GM19025 (cell line): ENCODE data around the gene OR4X2.
"Not testable (repeated sequence)": the region's sequence is repeated elsewhere in the genome, so short reads cannot be mapped to it uniquely, and the experiment has no call there.

ENCODE experiments used
- ATAC-seq: cut with Tn5 transposase; IDR thresholded peaks from one replicate; pipeline ENCODE4 v1.9.1; 2021; ENCODE audit warnings: mild to moderate bottlenecking, low read depth, moderate library complexity; ENCODE audit not compliant: unreplicated experiment

OR4X2 gene, protein sequence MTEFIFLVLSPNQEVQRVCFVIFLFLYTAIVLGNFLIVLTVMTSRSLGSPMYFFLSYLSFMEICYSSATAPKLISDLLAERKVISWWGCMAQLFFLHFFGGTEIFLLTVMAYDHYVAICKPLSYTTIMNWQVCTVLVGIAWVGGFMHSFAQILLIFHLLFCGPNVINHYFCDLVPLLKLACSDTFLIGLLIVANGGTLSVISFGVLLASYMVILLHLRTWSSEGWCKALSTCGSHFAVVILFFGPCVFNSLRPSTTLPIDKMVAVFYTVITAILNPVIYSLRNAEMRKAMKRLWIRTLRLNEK

DNA sequence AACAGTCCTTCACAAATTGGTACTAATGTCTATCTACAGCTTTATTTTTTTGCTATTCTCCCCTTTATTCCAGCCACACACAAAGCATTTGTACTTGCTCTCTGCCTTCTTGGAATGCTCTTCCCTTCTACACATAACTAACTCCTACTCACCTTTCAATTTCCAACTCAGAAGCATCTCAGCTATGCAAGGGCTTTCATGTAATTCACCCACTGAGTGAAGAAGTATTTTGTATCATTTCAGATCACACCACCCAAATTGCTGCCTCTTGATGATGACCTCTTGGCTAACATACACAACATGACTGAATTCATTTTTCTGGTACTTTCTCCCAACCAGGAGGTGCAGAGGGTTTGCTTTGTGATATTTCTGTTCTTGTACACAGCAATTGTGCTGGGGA lies at the start of gene OR4X2:
OR4X2 (plus strand) TSS at position 301 of the 400 bp plus-strand sequence; CDS start at position 301, 0 bp downstream.
- ATAC-seq: no peak

DNA sequence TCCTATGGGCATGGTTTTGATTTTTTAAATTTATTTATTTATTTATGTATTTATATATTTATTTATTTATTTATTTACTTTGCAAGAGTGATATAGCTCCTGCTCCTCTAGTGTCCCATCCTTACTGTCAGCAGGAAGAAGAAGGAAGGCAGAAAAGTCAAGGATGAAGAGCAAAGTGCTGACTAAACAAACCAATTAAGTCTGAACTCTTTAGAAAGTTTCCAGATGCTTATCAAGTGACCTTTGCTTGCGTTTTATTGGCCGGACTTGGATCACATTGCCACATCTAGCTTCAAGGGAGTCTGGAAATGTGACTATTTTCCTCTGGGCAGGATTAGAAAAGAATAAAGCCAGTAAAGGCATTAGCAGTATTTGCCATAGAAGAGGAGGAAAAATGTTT lies 37.0 kb upstream of the OR4X2 start:
- ATAC-seq: no peak

DNA sequence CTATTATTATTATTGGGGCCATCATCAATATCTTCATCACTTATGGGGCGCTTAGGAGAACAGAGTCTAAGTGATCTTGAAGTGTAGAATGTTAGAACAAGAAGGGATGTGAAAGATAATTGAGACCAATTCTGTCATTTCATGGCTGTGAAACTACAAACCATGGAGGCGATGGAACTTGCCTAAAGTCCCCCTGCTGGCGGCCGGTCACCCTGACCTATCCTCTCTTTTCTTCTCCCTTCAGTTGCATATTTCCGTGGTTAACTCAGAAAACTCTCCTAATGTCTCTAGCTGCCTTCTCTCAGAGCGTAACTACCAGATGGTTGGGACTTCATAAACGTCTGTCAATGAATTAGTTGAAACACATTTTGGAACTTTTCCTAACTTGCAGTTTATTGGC lies 34.9 kb upstream of the OR4X2 start:
- no peak for ATAC-seq

DNA sequence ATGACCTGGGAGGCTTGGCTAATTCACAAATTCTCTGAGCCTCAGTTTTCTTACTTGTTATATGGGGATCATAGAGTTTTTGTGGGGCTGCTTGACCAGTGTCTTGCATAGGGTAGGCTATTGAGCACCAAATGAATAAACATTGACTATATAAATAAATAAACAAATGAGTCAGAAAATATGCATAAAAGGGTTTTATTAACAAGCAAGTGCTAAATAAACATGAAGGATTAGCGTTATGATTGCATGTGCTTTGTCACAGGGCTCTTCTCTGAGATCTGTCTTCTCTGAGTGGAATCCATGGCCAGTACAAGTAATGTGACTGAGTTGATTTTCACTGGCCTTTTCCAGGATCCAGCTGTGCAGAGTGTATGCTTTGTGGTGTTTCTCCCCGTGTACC lies 28.4 kb upstream of the OR4X2 start, which contains the start of gene OR4B1:
OR4B1 (plus strand) TSS at position 301 of the 400 bp plus-strand sequence; CDS start at position 301, 0 bp downstream.
- no peak for ATAC-seq

DNA sequence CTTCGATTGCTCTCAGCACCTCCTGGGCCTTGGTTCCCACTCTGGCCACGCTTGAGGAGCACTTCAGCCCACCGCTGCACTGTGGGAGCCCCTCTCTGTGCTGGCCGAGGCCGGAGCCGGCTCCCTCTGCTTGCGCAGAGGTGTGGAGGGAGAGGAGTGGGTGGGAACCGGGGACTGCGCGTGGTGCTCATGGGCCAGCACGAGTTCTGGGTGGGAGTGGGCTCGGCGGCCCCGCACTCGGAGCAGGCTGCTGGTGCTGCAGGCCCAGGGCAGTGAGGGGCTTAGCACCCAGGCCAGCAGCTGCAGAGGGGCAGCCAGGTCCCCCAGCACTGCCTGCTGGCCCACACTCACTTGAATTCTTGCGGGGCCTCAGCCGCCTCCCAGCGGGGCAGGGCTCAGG lies 16.1 kb upstream of the OR4X2 start:
- no peak for ATAC-seq

DNA sequence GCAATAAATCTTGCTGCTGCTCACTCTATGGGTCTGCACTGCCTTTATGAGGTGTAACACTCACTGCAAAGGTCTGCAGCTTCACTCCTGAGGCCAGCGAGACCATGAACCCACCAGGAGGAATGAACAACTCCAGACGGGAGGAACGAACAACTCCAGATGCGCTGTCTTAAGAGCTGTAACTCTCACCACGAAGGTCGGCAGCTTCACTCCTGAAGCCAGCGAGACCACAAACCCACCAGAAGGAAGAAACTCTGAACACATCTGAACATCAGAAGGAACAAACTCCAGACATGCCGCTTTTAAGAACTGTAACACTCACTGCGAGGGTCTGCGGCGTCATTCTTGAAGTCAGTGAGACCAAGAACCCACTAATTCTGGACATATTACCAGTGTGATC lies 14.8 kb upstream of the OR4X2 start:
- ATAC-seq: not testable (repeated sequence)

DNA sequence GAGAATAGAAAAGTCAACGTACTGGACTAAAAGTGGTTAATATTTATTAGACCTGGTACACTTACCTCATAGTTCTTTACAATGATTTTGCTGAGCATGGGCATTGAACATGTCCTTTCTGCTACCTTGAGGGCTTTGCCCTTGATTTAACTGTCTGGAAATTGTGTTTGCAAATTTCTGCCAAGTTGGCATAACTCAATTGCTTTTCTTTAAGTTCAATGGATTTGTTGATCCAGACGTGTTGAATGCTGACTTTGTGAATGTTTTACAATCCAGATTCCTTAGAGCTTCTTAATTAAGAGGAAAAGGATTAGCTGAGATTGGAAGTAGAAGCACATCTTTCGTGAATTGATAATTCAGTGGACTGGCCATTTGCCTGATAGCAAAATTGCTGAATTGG lies 7.2 kb upstream of the OR4X2 start:
- no peak for ATAC-seq

DNA sequence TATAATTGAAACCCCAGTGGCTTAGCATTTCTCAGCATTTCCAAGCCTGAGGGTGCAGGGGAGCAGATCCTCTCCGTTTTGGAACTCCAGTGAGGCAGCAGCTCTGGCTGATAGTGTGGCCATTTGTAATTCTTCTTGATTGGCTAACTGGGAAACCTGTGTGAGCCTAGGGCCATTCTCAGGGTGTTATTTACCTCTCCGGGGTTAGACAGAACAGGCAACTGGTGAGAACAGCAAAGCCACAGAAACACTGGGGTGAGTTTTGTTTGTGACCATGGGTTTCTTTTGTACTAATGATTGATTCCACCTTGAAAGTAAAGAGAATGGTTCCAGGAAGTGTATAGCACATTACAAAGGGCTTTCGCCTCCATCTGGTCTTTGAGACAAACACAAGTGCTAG lies 2.4 kb upstream of the OR4X2 start:
- ATAC-seq: no peak

DNA sequence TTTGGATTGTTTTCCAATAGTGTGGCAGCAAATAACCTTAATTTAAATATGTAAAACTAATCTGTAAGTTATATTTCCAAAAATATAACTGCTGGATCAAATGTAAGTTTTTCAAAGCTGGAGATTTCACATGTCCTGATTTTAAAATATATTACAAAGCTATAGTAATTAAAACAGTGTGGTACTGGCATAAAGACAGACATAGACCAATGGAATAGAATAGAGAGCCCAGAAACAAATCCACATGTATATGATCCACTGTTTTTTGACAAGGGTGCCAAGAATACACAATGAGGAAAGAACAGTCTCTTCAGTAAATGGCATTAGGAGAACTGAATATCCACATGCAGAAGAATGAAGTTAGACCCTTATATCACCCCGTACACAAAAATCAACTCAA lies 4.0 kb downstream of the OR4X2 start:
- no peak for ATAC-seq

DNA sequence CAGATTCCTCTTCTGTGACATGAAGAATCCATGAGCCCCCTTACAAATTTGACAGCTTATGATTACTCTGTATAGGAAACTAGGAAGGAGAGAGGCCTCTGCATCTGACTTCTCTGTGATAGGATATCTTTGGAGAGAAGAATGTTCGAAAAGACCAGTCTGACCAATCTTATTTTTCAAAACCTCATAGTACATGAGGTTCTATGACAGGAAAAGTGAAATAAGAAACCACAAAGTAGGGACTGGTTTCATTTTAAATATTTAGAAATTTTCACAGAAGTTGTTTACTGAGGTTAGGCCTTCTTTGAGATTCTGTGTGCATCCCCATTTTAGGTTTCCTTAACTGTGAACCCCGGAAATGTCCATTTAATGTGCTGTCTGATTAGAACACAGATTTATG lies 16.7 kb downstream of the OR4X2 start:
- ATAC-seq: no peak

DNA sequence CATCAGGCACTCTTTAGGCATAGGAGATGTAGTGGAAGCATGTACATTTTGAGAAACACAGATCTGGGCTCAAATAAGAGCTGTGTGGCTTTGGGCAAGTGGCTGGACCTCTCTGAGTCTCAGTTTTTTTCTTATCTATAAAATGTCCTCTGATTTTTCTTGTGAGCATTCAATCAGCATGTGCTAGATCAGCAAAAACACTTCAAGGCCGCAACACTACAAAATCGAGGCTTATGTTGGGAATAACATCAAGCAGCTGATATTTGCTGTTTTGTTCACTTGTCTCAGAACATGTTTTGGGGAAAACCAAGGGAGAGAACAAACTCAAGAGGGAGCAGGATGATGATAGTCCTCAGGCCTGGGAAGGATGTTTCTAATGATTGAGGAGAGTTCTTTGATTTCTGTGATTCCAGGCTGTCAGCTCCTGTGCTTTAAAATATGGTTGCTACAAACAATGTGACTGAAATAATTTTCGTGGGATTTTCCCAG lies 18.6 kb downstream of the OR4X2 start, which contains the start of gene OR4X1:
OR4X1 (plus strand) TSS at position 439 of the 489 bp plus-strand sequence; CDS start at position 439, 0 bp downstream.
- ATAC-seq: no peak

DNA sequence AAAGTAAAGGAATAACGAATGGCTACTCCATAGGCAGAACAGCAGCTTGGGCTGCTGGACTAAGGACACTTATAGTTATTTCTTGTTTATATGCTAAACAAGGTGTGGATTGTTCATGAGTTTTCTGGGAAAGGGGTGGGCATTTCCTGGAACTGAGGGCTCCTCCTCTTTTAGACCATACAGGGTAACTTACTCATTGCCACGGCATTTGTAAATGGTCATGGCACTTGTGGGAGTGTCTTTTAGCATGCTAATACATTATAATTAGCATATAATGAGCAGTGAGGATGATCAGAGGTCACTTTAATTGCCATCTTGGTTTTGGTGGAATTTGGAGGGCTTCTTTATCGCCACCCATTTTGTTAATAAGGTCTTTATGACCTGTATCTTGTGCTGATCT lies 25.7 kb downstream of the OR4X2 start:
- no peak for ATAC-seq

DNA sequence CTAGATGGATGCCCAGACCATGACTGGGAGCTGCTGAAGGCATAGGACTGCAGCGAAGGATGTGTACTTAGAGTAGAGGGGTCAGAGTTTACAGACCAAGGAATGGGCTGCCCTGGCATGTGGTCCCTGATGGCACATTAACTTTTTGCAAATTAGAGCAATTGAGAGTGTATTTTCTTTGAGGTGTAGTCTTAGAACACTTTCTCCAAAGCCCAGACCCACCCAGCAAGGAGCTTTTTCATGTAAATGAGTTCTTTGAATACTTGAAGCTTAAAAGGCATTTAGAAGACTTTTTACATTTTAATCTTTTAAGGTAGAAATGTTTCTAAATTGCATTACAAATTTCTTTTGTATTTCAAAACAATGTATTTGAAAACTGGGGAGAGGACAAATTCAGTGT lies 27.7 kb downstream of the OR4X2 start:
- no peak for ATAC-seq
